HEK293 (cell line): Measurements from ENCODE around the gene PYROXD2.

Experiments used
- CTCF ChIA-PET: fragments of 350-600 bp; formaldehyde crosslinking; extraction: SDS; loops from one replicate; lab custom pipeline; 2021; ENCODE audit warnings: antibody characterized with exemption; lab: Yijun Ruan, JAX
- POLR2A ChIA-PET: fragments of 300-600 bp; formaldehyde crosslinking; extraction: SDS; loops from one replicate; lab custom pipeline; 2020; ENCODE audit warnings: antibody characterized with exemption, inconsistent platforms; lab: Yijun Ruan, JAX
- H3K27ac ChIP-seq: fragments of 200-500 bp; sonication (Bioruptor generic); 2 replicates; pipeline ENCODE4 v1.5.1; 2014; ENCODE audit warnings: low read depth, low read length, control low read depth, inconsistent platforms; ENCODE audit errors: extremely low read depth
- H3K36me3 ChIP-seq, 2 experiments: fragments of 200-500 bp in 1 of 2; sonication (Bioruptor generic) in 1 of 2; 1 replicate in 1 of 2; 2 replicates in 1 of 2; pipeline ENCODE4 v1.5.1; 2014 to 2017; ENCODE audit warnings: inconsistent platforms in 2 of 2, low read length in 2 of 2; ENCODE audit not compliant: control insufficient read depth in 2 of 2, insufficient read depth in 1 of 2
- H3K4me1 ChIP-seq: fragments of 200-500 bp; sonication (Bioruptor generic); 2 replicates; pipeline ENCODE4 v1.5.1; 2014; ENCODE audit warnings: mild to moderate bottlenecking, low read length, inconsistent platforms; ENCODE audit not compliant: control insufficient read depth, insufficient read depth
- H3K4me3 ChIP-seq: 2 replicates; pipeline ENCODE4 v1.5.1; 2011; ENCODE audit warnings: low read depth, mild to moderate bottlenecking, control low read depth, low read length, moderate library complexity
- H3K9me3 ChIP-seq: fragments of 200-500 bp; sonication (Bioruptor generic); 2 replicates; pipeline ENCODE4 v1.5.1; 2014; ENCODE audit warnings: low read depth, low read length, inconsistent platforms; ENCODE audit not compliant: control insufficient read depth, insufficient read depth
- RBAK ChIP-seq: fragments of 450-650 bp; formaldehyde crosslinking; IDR thresholded peaks from 2 replicates; pipeline ENCODE4 v1.5.1; 2016; ENCODE audit warnings: missing biosample characterization, missing genetic modification characterization
- YY1 ChIP-seq: fragments of 450-650 bp; formaldehyde crosslinking; IDR thresholded peaks from 2 replicates; pipeline ENCODE4 v1.5.1; 2018; ENCODE audit warnings: missing biosample characterization, missing genetic modification characterization
- ZBTB17 ChIP-seq: fragments of 450-650 bp; formaldehyde crosslinking; IDR thresholded peaks from 2 replicates; pipeline ENCODE4 v1.5.1; 2016; ENCODE audit warnings: missing biosample characterization, missing genetic modification characterization
- ZEB2 ChIP-seq: fragments of 450-650 bp; formaldehyde crosslinking; IDR thresholded peaks from 2 replicates; pipeline ENCODE4 v1.5.1; 2016; ENCODE audit warnings: missing biosample characterization, missing genetic modification characterization
- ZFP69B ChIP-seq: fragments of 450-650 bp; formaldehyde crosslinking; IDR thresholded peaks from 2 replicates; pipeline ENCODE4 v1.5.1; 2016; ENCODE audit warnings: missing biosample characterization, missing genetic modification characterization
- ZIC2 ChIP-seq: fragments of 450-650 bp; formaldehyde crosslinking; IDR thresholded peaks from 2 replicates; pipeline ENCODE4 v1.5.1; 2016; ENCODE audit warnings: missing biosample characterization, missing genetic modification characterization
- ZNF114 ChIP-seq: fragments of 450-650 bp; formaldehyde crosslinking; IDR thresholded peaks from 2 replicates; pipeline ENCODE4 v1.5.0; 2017; ENCODE audit warnings: missing biosample characterization, missing genetic modification characterization
- ZNF155 ChIP-seq: fragments of 450-650 bp; formaldehyde crosslinking; IDR thresholded peaks from 2 replicates; pipeline ENCODE4 v1.5.1; 2016; ENCODE audit warnings: missing biosample characterization, missing genetic modification characterization
- ZNF214 ChIP-seq: fragments of 450-650 bp; formaldehyde crosslinking; IDR thresholded peaks from 2 replicates; pipeline ENCODE4 v1.5.1; 2017; ENCODE audit warnings: missing biosample characterization, mild to moderate bottlenecking, missing genetic modification characterization, borderline replicate concordance
- ZNF248 ChIP-seq: fragments of 450-650 bp; formaldehyde crosslinking; IDR thresholded peaks from 2 replicates; pipeline ENCODE4 v1.5.1; 2017; ENCODE audit warnings: missing biosample characterization, missing genetic modification characterization
- ZNF280D ChIP-seq: fragments of 450-650 bp; formaldehyde crosslinking; IDR thresholded peaks from 2 replicates; pipeline ENCODE4 v1.5.1; 2016; ENCODE audit warnings: missing biosample characterization, missing genetic modification characterization
- ZNF366 ChIP-seq: fragments of 450-650 bp; formaldehyde crosslinking; conservative IDR thresholded peaks from 2 replicates; pipeline ENCODE4 v1.5.1; 2016; ENCODE audit warnings: missing biosample characterization, missing genetic modification characterization
- ZNF510 ChIP-seq: fragments of 450-650 bp; formaldehyde crosslinking; IDR thresholded peaks from 2 replicates; pipeline ENCODE4 v1.5.1; 2018; ENCODE audit warnings: mild to moderate bottlenecking, missing genetic modification characterization, missing biosample characterization; ENCODE audit not compliant: insufficient replicate concordance
- ZNF514 ChIP-seq: fragments of 450-650 bp; formaldehyde crosslinking; IDR thresholded peaks from 2 replicates; pipeline ENCODE4 v1.5.1; 2016; ENCODE audit warnings: missing biosample characterization, missing genetic modification characterization
- ZNF529 ChIP-seq: fragments of 450-650 bp; formaldehyde crosslinking; IDR thresholded peaks from 2 replicates; pipeline ENCODE4 v1.5.1; 2017; ENCODE audit warnings: missing genetic modification characterization, missing biosample characterization; ENCODE audit not compliant: insufficient replicate concordance
- ZNF549 ChIP-seq: fragments of 450-650 bp; IDR thresholded peaks from 2 replicates; pipeline ENCODE4 v1.5.1; 2018; ENCODE audit warnings: missing biosample characterization, missing genetic modification characterization, mild to moderate bottlenecking, inconsistent platforms, moderate library complexity
- ZNF558 ChIP-seq: fragments of 450-650 bp; formaldehyde crosslinking; IDR thresholded peaks from 2 replicates; pipeline ENCODE4 v1.5.1; 2016; ENCODE audit warnings: missing biosample characterization, missing genetic modification characterization
- ZNF843 ChIP-seq: fragments of 450-650 bp; formaldehyde crosslinking; IDR thresholded peaks from 2 replicates; pipeline ENCODE4 v1.5.1; 2016; ENCODE audit warnings: missing biosample characterization, missing genetic modification characterization
- TF ChIP-seq, protein P1 (sequence below): fragments of 450-650 bp; formaldehyde crosslinking; IDR thresholded peaks from 2 replicates; pipeline ENCODE4 v1.5.1; 2016; ENCODE audit warnings: missing biosample characterization, missing genetic modification characterization

PYROXD2 gene

GRCh38 chr10:98399784-98400183 is 15.2 kb downstream of the PYROXD2 start:
- H3K4me1 ChIP-seq = 0 out of 2 replicates have a peak, but pooled peaks cover 4% of the 10 kb centered on the region
- ChIA-PET CTCF (no interaction called here), POLR2A (no interaction called here)
- TF ChIP-seq YY1 (tag by site-specific recombination) (no peak), ZNF366 (tag by site-specific recombination) (no peak), ZNF214 (tag by site-specific recombination) (no peak), ZEB2 (tag by site-specific recombination) (no peak), RBAK (no peak), ZFP69B (no peak), ZNF529 (no peak)
- H3K27ac ChIP-seq = no peak overlapping the region
- H3K4me3 ChIP-seq = no peak overlapping the region
- no peaks in the 10 kb centered on the region for H3K36me3 ChIP-seq
- no peaks in the 10 kb centered on the region for H3K9me3 ChIP-seq

DNA sequence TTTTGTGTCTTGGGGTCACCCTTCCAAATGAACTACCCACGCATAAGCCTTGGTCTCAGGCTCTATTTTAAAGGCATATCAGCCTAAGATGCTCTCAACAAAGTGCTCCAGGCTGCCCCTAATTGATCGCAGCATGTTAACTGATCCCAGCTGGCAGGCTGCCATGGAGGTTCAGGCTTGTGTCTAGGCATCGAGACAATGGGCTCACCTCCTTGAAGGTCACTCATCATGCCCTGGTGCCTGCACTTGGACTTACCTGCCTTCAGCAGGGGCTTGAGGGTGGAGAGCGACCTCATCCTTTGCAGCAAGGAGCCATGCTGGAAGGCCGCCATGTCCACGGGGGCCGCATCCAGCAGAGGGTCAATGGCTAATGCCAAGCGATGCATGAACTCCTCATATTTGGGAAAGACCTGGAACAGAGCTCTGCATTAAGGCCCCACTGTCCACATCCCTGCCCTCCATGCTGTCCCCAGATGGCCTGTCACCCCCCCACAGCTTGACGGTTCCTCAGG is 17.8 kb downstream of the PYROXD2 start:
- Histone ChIP-seq H3K36me3 (no peaks in the 10 kb centered on the region), H3K9me3 (no peaks in the 10 kb centered on the region), H3K27ac (no peak overlapping the region), H3K4me3 (no peak overlapping the region), H3K4me1 (no peaks in the 10 kb centered on the region)
- POLR2A ChIA-PET = no interaction called here
- CTCF ChIA-PET = interaction anchor here (0.6 kb wide), 1 partner anchor 850 kb away, joined by 6 read pairs; no protein-coding TSS in a partner anchor
- 0 out of 2 replicates have a peak, but pooled peaks have one; percentile 23 for TF ChIP-seq ZIC2 (tag by site-specific recombination)
- TF ChIP-seq ZNF280D (tag by site-specific recombination) = no peak
- TF ChIP-seq ZNF248 (tag by site-specific recombination) = no peak
- no peak for TF ChIP-seq ZNF514 (tag by site-specific recombination)
- no peak for TF ChIP-seq ZNF114

DNA sequence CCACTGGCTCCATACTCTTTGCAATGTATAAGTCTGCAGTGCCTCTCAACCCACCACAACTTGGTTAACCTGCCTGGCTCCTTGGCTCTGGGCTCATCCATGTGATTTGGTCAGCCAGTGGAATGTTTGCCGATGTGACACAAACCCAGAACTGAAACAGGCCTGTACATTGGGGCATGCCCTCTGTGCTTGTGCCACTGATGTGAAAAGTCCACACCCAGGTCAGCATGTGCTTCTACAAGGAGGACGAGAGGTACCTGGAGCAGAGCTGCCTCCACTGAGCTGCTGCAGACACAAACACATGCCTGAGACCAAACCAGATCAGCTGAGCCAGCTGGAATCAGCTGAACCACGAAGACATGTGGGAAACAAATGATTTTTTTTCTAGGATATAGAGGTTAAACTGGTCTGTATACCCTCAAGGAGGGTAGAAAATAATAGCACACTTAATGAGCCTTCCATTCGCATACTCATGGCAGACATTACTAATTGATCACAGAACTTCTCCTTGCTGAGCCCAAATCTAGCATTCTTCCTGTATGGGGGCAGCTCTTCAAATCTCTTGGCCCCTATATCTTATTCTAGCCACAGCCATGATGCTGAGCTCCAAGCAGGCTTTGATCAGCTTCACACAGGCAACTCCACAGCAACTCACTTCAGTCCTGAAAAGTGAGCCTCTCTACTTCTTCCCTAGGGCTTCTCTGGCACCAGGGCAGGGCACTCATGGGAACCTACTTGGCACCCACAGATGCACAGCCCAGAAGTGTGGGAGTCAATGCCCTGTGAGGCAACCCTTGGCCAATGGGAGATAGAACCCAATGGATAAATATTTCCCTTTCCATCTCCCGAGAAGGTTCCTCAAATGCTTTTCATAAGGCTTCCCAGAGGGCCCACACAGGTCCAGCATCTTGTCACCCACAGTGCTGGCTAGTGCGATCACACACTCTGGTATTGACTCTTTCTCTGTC is 18.6 kb downstream of the PYROXD2 start:
- ChIA-PET CTCF (interaction anchor here (0.6 to 1.1 kb wide), 2 partner anchors 29 to 151 kb away, joined by 3 read pairs; no protein-coding TSS in a partner anchor), POLR2A (interaction anchor here (1.2 kb wide), 1 partner anchor 19 kb away, joined by 3 read pairs; the partner anchor contains the start of gene PYROXD2)
- Histone ChIP-seq H3K4me3 (no peak overlapping the region), H3K36me3 (no peaks in the 10 kb centered on the region), H3K27ac (no peak overlapping the region), H3K9me3 (no peaks in the 10 kb centered on the region), H3K4me1 (no peaks in the 10 kb centered on the region)
- TF ChIP-seq ZNF510 (tag by site-specific recombination) (no peak), ZNF558 (tag by site-specific recombination) (no peak), ZNF155 (tag by site-specific recombination) (no peak), ZNF843 (tag by site-specific recombination) (no peak), ZBTB17 (tag by site-specific recombination) (peak; percentile 41), ZNF549 (tag by site-specific recombination) (no peak)
- TF ChIP-seq, protein P1, sequence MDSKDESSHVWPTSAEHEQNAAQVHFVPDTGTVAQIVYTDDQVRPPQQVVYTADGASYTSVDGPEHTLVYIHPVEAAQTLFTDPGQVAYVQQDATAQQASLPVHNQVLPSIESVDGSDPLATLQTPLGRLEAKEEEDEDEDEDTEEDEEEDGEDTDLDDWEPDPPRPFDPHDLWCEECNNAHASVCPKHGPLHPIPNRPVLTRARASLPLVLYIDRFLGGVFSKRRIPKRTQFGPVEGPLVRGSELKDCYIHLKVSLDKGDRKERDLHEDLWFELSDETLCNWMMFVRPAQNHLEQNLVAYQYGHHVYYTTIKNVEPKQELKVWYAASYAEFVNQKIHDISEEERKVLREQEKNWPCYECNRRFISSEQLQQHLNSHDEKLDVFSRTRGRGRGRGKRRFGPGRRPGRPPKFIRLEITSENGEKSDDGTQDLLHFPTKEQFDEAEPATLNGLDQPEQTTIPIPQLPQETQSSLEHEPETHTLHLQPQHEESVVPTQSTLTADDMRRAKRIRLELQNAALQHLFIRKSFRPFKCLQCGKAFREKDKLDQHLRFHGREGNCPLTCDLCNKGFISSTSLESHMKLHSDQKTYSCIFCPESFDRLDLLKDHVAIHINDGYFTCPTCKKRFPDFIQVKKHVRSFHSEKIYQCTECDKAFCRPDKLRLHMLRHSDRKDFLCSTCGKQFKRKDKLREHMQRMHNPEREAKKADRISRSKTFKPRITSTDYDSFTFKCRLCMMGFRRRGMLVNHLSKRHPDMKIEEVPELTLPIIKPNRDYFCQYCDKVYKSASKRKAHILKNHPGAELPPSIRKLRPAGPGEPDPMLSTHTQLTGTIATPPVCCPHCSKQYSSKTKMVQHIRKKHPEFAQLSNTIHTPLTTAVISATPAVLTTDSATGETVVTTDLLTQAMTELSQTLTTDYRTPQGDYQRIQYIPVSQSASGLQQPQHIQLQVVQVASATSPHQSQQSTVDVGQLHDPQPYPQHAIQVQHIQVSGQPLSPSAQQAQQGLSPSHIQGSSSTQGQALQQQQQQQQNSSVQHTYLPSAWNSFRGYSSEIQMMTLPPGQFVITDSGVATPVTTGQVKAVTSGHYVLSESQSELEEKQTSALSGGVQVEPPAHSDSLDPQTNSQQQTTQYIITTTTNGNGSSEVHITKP (tag by site-specific recombination) = no peak
